HepG2 (cell line): Measurements from ENCODE around the gene MAPK6. TPM values are rescaled to one million over a fixed set of nuclear protein-coding genes. Genes with fewer than 3 reads are reported as not detected.

ENCODE experiments used
- ATAC-seq: fragments of 200-7000 bp; cut with Tn5 transposase; 3 replicates; pipeline ENCODE4 v1.9.1; 2020; ENCODE audit warnings: mild to moderate bottlenecking, moderate library complexity
- BruUV-seq: library from RNA; stranded (reverse); fragments of 400-500 nt; replicated peaks from 2 replicates; lab custom pipeline; 2021; lab: Mats Ljungman, UMichigan
- CTCF ChIA-PET: fragments of 300-600 bp; formaldehyde crosslinking; extraction: SDS; loops from one replicate; lab custom pipeline; 2021; ENCODE audit warnings: low total read pairs, inconsistent platforms, low intra/inter-chr PET ratio; lab: Yijun Ruan, JAX
- POLR2A ChIA-PET: fragments of 350-600 bp; sonication (Branson Sonifier 250); formaldehyde crosslinking; loops from one replicate; lab custom pipeline; 2020; ENCODE audit warnings: antibody characterized with exemption, inconsistent platforms; lab: Yijun Ruan, JAX
- DNase-seq: peaks from one replicate; pipeline ENCODE4 v3.0.0-alpha.2; 2015; ENCODE audit warnings: low spot score
- FAIRE-seq: peaks from 3 replicates; lab custom pipeline; 2011; peaks lifted over from hg19 to GRCh38; lab: Jason Lieb, UNC
- H2AFZ ChIP-seq: one replicate; pipeline ENCODE4 v1.6.1; 2011; ENCODE audit warnings: low read length, inconsistent platforms
- H3K27ac ChIP-seq: fragments of 300-600 bp; 3 replicates; pipeline ENCODE4 v1.8.0; 2011; ENCODE audit warnings: mixed run types, mild to moderate bottlenecking, mixed read lengths, low read length, inconsistent platforms; ENCODE audit not compliant: insufficient read depth; ENCODE audit errors: extremely low read length
- H3K27me3 ChIP-seq, 2 experiments: fragments of 200-600 bp in 1 of 2; 2 replicates in 1 of 2; 3 replicates in 1 of 2; pipeline versions ENCODE4 v1.6.0 to v1.8.0; 2011; ENCODE audit warnings: low read length in 2 of 2, mild to moderate bottlenecking in 2 of 2, moderate library complexity in 2 of 2, inconsistent platforms in 1 of 2; ENCODE audit not compliant: insufficient read depth in 2 of 2, control insufficient read depth in 1 of 2
- H3K36me3 ChIP-seq, 2 experiments: fragments of 200-600 bp in 1 of 2; replicated peaks in 1 of 2; 2 replicates in 1 of 2; 3 replicates in 1 of 2; pipeline versions ENCODE4 v1.5.1 to v1.8.0; 2011; ENCODE audit warnings: low read length in 2 of 2, inconsistent platforms in 1 of 2; ENCODE audit not compliant: insufficient read depth in 2 of 2, control insufficient read depth in 1 of 2
- H3K4me1 ChIP-seq: 2 replicates; pipeline ENCODE4 v1.5.1; 2012; ENCODE audit warnings: low read length, inconsistent platforms; ENCODE audit not compliant: insufficient read depth
- H3K4me2 ChIP-seq: 2 replicates; pipeline ENCODE4 v1.6.0; 2011; ENCODE audit warnings: low read depth, low read length, inconsistent platforms
- H3K4me3 ChIP-seq, 3 experiments: fragments of 200-600 bp in 1 of 3; sonication (generic), shearing (Covaris generic) in 1 of 3; replicated peaks in 1 of 3; 2 replicates each; pipeline ENCODE4 v1.5.1; 2011 to 2016; ENCODE audit warnings: low read length in 3 of 3, inconsistent platforms in 2 of 3, low read depth in 2 of 3, mild to moderate bottlenecking in 2 of 3, control low read depth in 1 of 3, mixed read lengths in 1 of 3; ENCODE audit not compliant: insufficient read depth in 1 of 3
- H3K79me2 ChIP-seq: one replicate; pipeline ENCODE4 v1.6.1; 2011; ENCODE audit warnings: low read length, inconsistent platforms; ENCODE audit not compliant: insufficient read depth
- H3K9ac ChIP-seq: 2 replicates; pipeline ENCODE4 v1.6.0; 2011; ENCODE audit warnings: mild to moderate bottlenecking, low read depth, low read length, inconsistent platforms; ENCODE audit not compliant: insufficient read depth
- H3K9me3 ChIP-seq: 2 replicates; pipeline ENCODE4 v1.5.1; 2012; ENCODE audit warnings: mild to moderate bottlenecking, low read length
- H4K20me1 ChIP-seq: 2 replicates; pipeline ENCODE4 v1.6.0; 2011; ENCODE audit warnings: inconsistent platforms, mild to moderate bottlenecking, low read length, moderate library complexity; ENCODE audit not compliant: insufficient read depth
- DMAP1 ChIP-seq: IDR thresholded peaks from 2 replicates; pipeline ENCODE4 v1.6.1; 2016
- MAFG ChIP-seq: sonication (generic); formaldehyde crosslinking; IDR thresholded peaks from 2 replicates; pipeline ENCODE4 v1.5.1; 2020; ENCODE audit warnings: mild to moderate bottlenecking, missing genetic modification reagents
- MAZ ChIP-seq, 2 experiments: sonication (generic) in 1 of 2; formaldehyde crosslinking in 1 of 2; IDR thresholded peaks; 2 replicates each; pipeline versions ENCODE4 v1.5.0 to v1.6.1; 2012 to 2020; ENCODE audit warnings: low read depth in 2 of 2, mild to moderate bottlenecking in 2 of 2, borderline replicate concordance in 1 of 2, improper control_type of control experiment in 1 of 2, low read length in 1 of 2, missing genetic modification reagents in 1 of 2, moderate library complexity in 1 of 2
- ZFP36 ChIP-seq: fragments of 150-350 bp; IDR thresholded peaks from 2 replicates; pipeline ENCODE4 v1.6.1; 2018; ENCODE audit warnings: borderline replicate concordance, low read length, low read depth; ENCODE audit not compliant: partially characterized antibody
- ZNF550 ChIP-seq: sonication (generic); formaldehyde crosslinking; IDR thresholded peaks from 2 replicates; pipeline ENCODE4 v1.4.0; 2020; ENCODE audit warnings: mild to moderate bottlenecking, missing genetic modification reagents, borderline replicate concordance
- WGBS: methylation state at CpG from one replicate; pipeline ENCODE4 v1.1.6; 2017; ENCODE audit warnings: low lambda C conversion rate; 5-methylcytosine and 5-hydroxymethylcytosine counted together
- in situ Hi-C: cut with HindIII; loops from 2 replicates; pipeline ENCODE4 v1.10.0; 2017; ENCODE audit warnings: low pct_unique_long_range_greater_than_20kb; ENCODE audit not compliant: extremely low pct_ligation_motif_present
- intact Hi-C: fragments of 100-400 bp; cut with micrococcal nuclease; formaldehyde crosslinking; loops from one replicate; pipeline ENCODE4 v1.10.0; 2022; ENCODE audit not compliant: unreplicated experiment
- polyA plus RNA-seq, 8 experiments: library from polyadenylated mRNA; depleted of rRNA in 3 of 8; stranded (reverse) in 7 of 8; unstranded in 1 of 8; fragments of >200 nt; fragmentation: Illumina TruSeq in 4 of 8; extraction: Trizol in 4 of 8; gene quantifications; 2 replicates each; pipeline versions ENCODE4 v1.2.1 to v1.2.3, GENCODE V29; 2011 to 2016; ENCODE audit warnings: low read depth in 4 of 8, missing spikeins in 1 of 8, mixed read lengths in 1 of 8; ENCODE audit not compliant: insufficient read depth in 1 of 8
- total RNA-seq, 5 experiments: library from RNA; depleted of rRNA; stranded (reverse); fragments of >200 nt; fragmentation: Illumina TruSeq; extraction: Trizol; gene quantifications; 2 replicates each; pipeline ENCODE4 v1.2.3, GENCODE V29; 2016; ENCODE audit warnings: low read depth in 1 of 5
- TF ChIP-seq, protein P1 (sequence below): sonication (generic); formaldehyde crosslinking; IDR thresholded peaks from 2 replicates; pipeline ENCODE4 v1.4.0; 2020; ENCODE audit warnings: missing genetic modification reagents, borderline replicate concordance
- TF ChIP-seq, protein P2 (sequence below): conservative IDR thresholded peaks from 2 replicates; pipeline ENCODE4 v1.6.1; 2018; ENCODE audit warnings: missing genetic modification reagents
- TF ChIP-seq, protein P3 (sequence below): IDR thresholded peaks from 2 replicates; pipeline ENCODE4 v1.6.1; 2016; ENCODE audit warnings: missing biosample characterization, missing genetic modification reagents, low read depth

MAPK6 gene
- total and polyA plus RNA-seq, 2 of the 13 experiments (the other 11 are each of a cell fraction or from before 2014, with no cell fraction given), result 89.5 to 99.7 TPM

DNA sequence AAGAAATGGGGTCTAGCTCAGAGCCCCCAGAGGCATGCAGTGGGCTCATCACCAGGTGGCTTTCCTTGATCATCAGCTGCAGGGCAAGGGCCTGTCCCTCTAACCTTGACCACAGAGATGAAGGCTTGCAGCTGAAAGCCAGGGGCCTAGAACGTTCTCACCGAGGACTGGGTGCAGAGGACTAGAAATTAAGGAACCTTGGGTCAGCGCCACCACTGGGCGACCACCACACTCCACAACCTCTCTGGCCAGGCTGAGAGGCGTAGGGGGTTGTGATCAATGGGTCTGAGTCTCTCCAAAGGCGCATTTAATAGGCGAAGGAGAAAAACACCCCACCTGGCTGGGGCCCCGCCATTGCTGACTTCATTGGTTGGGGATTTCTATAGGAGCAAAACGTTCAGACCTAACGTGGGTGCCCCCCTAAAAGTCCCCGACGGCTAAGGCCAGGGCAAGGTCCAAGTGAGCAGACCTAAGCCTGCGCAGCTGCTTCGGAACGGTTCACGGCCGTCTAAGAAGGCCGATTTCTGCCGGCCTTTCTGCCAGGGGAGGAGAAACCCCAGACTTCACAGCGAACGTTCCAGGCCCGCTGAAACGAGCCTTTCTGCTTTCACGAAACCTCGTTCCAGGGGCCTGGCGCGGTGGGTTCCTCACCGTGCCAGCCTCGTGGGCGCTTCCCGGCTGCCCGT, 92.6 kb downstream of the MAPK6 start:
- no peak for ATAC-seq
- no peak for DNase-seq
- Histone ChIP-seq H3K9me3 (no peaks in the 10 kb centered on the region), H3K4me3 (no peak overlapping the region), H3K9ac (no peak overlapping the region), H3K4me2 (no peak overlapping the region), H3K79me2 (no peaks in the 10 kb centered on the region), H3K4me1 (peaks cover 57% of the 10 kb centered on the region), H3K27ac (no peak overlapping the region), H4K20me1 (no peaks in the 10 kb centered on the region), H3K36me3 (no peaks in the 10 kb centered on the region), H2AFZ (no peak overlapping the region), H3K27me3 (no peaks in the 10 kb centered on the region)
- in situ Hi-C loops, result no loop called here
- intact Hi-C loops, result no loop called here
- ChIA-PET CTCF (no interaction called here), POLR2A (no interaction called here)
- 89% methylated on average over 30 of the region's 32 CpGs for WGBS
- BruUV-seq, result no TSS peak
- no peak for FAIRE-seq
- TF ChIP-seq MAFG (CRISPR knock-in tag), result no peak
- no peak for TF ChIP-seq ZNF550 (CRISPR knock-in tag)
- TF ChIP-seq MAZ (IDR thresholded peaks at IDR 0.05; ENCODE audit: borderline replicate concordance, low read depth, low read length), result no peak
- TF ChIP-seq MAZ (CRISPR knock-in tag; IDR thresholded peaks at IDR 0.05; ENCODE audit: low read depth), result no peak
- TF ChIP-seq, protein P1, sequence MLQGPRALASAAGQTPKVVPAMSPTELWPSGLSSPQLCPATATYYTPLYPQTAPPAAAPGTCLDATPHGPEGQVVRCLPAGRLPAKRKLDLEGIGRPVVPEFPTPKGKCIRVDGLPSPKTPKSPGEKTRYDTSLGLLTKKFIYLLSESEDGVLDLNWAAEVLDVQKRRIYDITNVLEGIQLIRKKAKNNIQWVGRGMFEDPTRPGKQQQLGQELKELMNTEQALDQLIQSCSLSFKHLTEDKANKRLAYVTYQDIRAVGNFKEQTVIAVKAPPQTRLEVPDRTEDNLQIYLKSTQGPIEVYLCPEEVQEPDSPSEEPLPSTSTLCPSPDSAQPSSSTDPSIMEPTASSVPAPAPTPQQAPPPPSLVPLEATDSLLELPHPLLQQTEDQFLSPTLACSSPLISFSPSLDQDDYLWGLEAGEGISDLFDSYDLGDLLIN (CRISPR knock-in tag), result no peak

DNA sequence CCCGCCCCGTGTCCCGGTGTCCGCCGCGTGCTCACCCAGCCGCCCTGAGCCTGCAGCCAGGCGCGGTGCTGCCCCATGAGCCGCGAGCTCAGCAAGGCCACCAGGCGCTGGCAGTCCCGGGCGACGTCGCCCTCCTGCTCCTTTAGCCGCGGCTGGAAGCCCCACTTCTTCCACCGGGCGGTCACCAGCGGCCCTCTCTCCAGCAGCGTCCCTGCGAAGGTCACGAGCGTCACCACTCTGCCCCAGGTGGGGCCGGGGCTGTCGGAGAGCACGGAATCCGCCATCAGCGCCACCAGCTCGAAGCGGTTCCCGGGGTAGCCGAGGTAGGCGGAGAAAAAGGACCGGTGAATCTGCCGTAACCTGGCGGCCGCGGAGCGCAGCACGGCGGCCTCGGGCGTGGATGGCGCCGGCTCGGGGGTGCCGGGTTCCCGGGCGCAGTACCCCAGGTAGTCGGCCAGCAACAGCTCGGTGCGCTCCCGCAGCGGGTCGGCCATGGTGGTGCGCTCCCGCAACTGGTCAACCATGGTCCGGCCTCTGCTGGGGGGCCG, 93.3 kb downstream of the MAPK6 start:
- H3K9me3 ChIP-seq, result no peaks in the 10 kb centered on the region
- H2AFZ ChIP-seq, result no peak overlapping the region
- no peak for TF ChIP-seq DMAP1 (CRISPR knock-in tag)
- TF ChIP-seq, protein P2, sequence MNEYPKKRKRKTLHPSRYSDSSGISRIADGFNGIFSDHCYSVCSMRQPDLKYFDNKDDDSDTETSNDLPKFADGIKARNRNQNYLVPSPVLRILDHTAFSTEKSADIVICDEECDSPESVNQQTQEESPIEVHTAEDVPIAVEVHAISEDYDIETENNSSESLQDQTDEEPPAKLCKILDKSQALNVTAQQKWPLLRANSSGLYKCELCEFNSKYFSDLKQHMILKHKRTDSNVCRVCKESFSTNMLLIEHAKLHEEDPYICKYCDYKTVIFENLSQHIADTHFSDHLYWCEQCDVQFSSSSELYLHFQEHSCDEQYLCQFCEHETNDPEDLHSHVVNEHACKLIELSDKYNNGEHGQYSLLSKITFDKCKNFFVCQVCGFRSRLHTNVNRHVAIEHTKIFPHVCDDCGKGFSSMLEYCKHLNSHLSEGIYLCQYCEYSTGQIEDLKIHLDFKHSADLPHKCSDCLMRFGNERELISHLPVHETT (CRISPR knock-in tag), result no peak
- TF ChIP-seq, protein P3, sequence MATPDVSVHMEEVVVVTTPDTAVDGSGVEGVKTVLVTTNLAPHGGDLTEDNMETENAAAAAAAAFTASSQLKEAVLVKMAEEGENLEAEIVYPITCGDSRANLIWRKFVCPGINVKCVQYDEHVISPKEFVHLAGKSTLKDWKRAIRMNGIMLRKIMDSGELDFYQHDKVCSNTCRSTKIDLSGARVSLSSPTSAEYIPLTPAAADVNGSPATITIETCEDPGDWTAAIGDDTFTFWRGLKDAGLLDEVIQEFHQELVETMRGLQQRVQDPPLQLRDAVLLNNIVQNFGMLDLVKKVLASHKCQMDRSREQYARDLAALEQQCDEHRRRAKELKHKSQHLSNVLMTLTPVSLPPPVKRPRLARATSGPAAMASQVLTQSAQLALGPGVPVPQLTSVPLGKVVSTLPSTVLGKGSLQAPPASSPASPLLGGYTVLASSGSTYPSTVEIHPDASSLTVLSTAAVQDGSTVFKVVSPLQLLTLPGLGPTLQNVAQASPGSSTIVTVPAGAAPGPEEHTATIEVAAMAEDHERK, result no peak
- TF ChIP-seq ZFP36, result no peak
- no peaks in the 10 kb centered on the region for H4K20me1 ChIP-seq
- no peaks in the 10 kb centered on the region for H3K79me2 ChIP-seq
- H3K4me2 ChIP-seq, result no peak overlapping the region
- no peak overlapping the region for H3K4me3 ChIP-seq
- no peak for ATAC-seq
- H3K27ac ChIP-seq, result no peak overlapping the region
- H3K36me3 ChIP-seq, result no peaks in the 10 kb centered on the region
- H3K4me1 ChIP-seq, result peaks cover 58% of the 10 kb centered on the region
- ChIA-PET CTCF (no interaction called here), POLR2A (no interaction called here)
- WGBS, result 96% methylated on average over 43 of the region's 61 CpGs
- no peaks in the 10 kb centered on the region for H3K27me3 ChIP-seq
- BruUV-seq, result no TSS peak
- FAIRE-seq, result no peak
- intact Hi-C loops, result no loop called here
- H3K9ac ChIP-seq, result no peak overlapping the region
- DNase-seq, result no peak
- in situ Hi-C loops, result no loop called here
